Transverse colon (tissue), 4 donors: ENCODE data around the gene EIF1AX.

Experiments
- CTCF ChIP-seq, 5 experiments: fragments of 200-600 bp in 3 of 5; fragments of 450-650 bp in 2 of 5; sonication (generic) in 3 of 5; IDR thresholded peaks; 1 replicate in 2 of 5; 2 replicates in 3 of 5; pipeline ENCODE4 v1.5.1; 2016 to 2017; ENCODE audit warnings: antibody characterized with exemption in 5 of 5, inconsistent platforms in 3 of 5, mild to moderate bottlenecking in 2 of 5, moderate library complexity in 1 of 5
- EP300 ChIP-seq: sonication (generic); formaldehyde crosslinking; IDR thresholded peaks from one replicate; pipeline ENCODE4 v1.6.1; 2017; ENCODE audit warnings: antibody characterized with exemption, low read depth
- POLR2AphosphoS5 ChIP-seq, 3 donors: sonication (generic); formaldehyde crosslinking; IDR thresholded peaks; one replicate each; pipeline ENCODE4 v1.6.1; 2016; ENCODE audit warnings: antibody characterized with exemption in 3 of 3

- no peak for TF ChIP-seq CTCF (IDR thresholded peaks at IDR 0.05)
- no peak for TF ChIP-seq POLR2AphosphoS5 (IDR thresholded peaks at IDR 0.05)
- TF ChIP-seq EP300: no peak
These were observed 39.6 kb downstream of the EIF1AX start for GRCh38 chrX:20101934-20102581.
